HCEC 1CT (cell line): ENCODE results near the gene CAMTA1.

Source experiments
- DNase-seq: peaks from one replicate; pipeline ENCODE4 v3.0.0-alpha.2; 2017

Gene CAMTA1

GRCh38 chr1:6885426-6885825 lies 100.2 kb downstream of the CAMTA1 start:
- no peak for DNase-seq

- no peak for DNase-seq
Observed at GRCh38 chr1:6886523-6886922, 101.3 kb downstream of the CAMTA1 start.

GRCh38 chr1:6888268-6888667 lies 103.0 kb downstream of the CAMTA1 start:
- DNase-seq: peak; percentile 19

- no peak for DNase-seq
Observed at GRCh38 chr1:6888870-6889269, 103.6 kb downstream of the CAMTA1 start.

GRCh38 chr1:6889875-6890480 lies 104.7 kb downstream of the CAMTA1 start:
- peak; percentile 47 for DNase-seq

GRCh38 chr1:6890686-6891085 lies 105.4 kb downstream of the CAMTA1 start:
- DNase-seq: no peak

- DNase-seq: no peak
Observed at GRCh38 chr1:6891781-6892579, 106.7 kb downstream of the CAMTA1 start.

- no peak for DNase-seq
Observed at GRCh38 chr1:6893388-6893787, 108.1 kb downstream of the CAMTA1 start.

GRCh38 chr1:6897138-6897537 lies 111.9 kb downstream of the CAMTA1 start:
- DNase-seq: no peak

GRCh38 chr1:6898974-6899539 lies 113.8 kb downstream of the CAMTA1 start:
- no peak for DNase-seq

- no peak for DNase-seq
Observed at GRCh38 chr1:6899621-6900020, 114.4 kb downstream of the CAMTA1 start.

GRCh38 chr1:6902153-6902552 lies 116.9 kb downstream of the CAMTA1 start:
- no peak for DNase-seq

GRCh38 chr1:6904476-6905170 lies 119.4 kb downstream of the CAMTA1 start:
- DNase-seq: no peak

GRCh38 chr1:6905331-6905730 lies 120.1 kb downstream of the CAMTA1 start:
- no peak for DNase-seq

GRCh38 chr1:6905790-6906189 lies 120.5 kb downstream of the CAMTA1 start:
- no peak for DNase-seq

GRCh38 chr1:6906783-6907182 lies 121.5 kb downstream of the CAMTA1 start:
- no peak for DNase-seq

- no peak for DNase-seq
Observed at GRCh38 chr1:6907201-6907600, 121.9 kb downstream of the CAMTA1 start.

- DNase-seq: no peak
Observed at GRCh38 chr1:6907676-6908434, 122.6 kb downstream of the CAMTA1 start.

- no peak for DNase-seq
Observed at GRCh38 chr1:6909401-6909800, 124.1 kb downstream of the CAMTA1 start.

- no peak for DNase-seq
Observed at GRCh38 chr1:6909857-6910256, 124.6 kb downstream of the CAMTA1 start.

- DNase-seq: no peak
Observed at GRCh38 chr1:6911021-6911941, 126.0 kb downstream of the CAMTA1 start.

GRCh38 chr1:6911974-6912373 lies 126.7 kb downstream of the CAMTA1 start:
- peak; percentile 5 for DNase-seq
